GM12873 (cell line): ENCODE results near the gene NRP1.
A peak's percentile ranks its signal among the peaks of the same experiment; 100 is the strongest.

Experiments
- TF ChIP-seq, protein P1 (sequence below): IDR thresholded peaks from 2 replicates; pipeline ENCODE4 v1.5.1; 2012; ENCODE audit warnings: low read depth, mild to moderate bottlenecking, moderate library complexity, low read length, control low read depth; ENCODE audit not compliant: insufficient read depth; ENCODE audit errors: missing control alignments

Gene NRP1

DNA sequence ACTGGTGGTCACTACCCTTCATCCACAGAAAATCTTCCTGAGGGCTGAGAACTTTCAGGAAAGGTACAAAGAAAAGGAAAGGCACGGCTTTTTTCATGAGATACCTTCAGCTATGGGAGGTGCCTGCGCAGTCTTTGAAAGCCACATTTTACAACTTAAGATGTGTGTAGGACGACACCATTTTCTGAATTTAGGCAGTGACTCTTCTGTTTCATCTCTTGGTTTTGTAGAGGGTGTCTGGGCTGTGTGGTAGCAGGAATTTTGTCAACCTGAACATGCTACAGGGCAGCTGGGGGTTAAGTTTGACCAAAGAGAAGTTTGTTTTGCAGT is 138.1 kb downstream of the NRP1 start:
- TF ChIP-seq, protein P1, sequence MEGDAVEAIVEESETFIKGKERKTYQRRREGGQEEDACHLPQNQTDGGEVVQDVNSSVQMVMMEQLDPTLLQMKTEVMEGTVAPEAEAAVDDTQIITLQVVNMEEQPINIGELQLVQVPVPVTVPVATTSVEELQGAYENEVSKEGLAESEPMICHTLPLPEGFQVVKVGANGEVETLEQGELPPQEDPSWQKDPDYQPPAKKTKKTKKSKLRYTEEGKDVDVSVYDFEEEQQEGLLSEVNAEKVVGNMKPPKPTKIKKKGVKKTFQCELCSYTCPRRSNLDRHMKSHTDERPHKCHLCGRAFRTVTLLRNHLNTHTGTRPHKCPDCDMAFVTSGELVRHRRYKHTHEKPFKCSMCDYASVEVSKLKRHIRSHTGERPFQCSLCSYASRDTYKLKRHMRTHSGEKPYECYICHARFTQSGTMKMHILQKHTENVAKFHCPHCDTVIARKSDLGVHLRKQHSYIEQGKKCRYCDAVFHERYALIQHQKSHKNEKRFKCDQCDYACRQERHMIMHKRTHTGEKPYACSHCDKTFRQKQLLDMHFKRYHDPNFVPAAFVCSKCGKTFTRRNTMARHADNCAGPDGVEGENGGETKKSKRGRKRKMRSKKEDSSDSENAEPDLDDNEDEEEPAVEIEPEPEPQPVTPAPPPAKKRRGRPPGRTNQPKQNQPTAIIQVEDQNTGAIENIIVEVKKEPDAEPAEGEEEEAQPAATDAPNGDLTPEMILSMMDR, result no peak

DNA sequence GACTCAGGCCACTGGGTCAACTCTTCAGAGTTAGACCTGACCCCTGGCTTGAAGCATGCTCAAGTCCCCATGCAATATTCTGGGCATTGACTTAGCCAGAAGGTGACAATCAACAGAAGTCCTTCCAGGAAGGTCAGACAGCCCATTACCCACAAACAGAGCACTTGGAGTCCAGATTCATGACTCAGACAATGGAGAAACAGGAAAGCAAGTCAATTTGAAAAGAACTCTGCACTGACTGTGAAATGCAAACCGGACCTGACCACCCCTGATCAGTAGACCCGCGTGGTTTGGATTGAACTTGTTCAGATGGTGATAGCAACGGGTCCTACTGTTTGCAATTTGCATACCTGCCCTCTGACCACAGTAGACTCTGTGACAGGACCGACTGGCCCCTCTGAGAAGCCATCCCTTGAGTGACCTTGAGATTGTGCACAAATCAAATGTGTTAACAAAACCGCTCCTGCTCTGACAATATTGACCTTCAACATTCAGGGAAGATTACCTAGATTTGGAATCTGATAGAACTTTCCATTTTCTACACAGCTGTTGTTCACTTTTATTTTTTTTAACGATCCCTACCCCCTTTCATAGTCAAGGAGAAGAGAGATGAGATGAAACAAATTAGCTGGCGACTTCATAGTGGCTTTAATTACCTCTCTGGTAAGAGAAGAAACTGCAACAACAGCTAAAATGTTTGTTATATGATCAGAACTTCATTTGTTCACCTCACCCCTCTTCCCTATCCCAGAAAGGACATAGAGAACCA is 138.7 kb downstream of the NRP1 start:
- TF ChIP-seq, protein P1, result no peak

DNA sequence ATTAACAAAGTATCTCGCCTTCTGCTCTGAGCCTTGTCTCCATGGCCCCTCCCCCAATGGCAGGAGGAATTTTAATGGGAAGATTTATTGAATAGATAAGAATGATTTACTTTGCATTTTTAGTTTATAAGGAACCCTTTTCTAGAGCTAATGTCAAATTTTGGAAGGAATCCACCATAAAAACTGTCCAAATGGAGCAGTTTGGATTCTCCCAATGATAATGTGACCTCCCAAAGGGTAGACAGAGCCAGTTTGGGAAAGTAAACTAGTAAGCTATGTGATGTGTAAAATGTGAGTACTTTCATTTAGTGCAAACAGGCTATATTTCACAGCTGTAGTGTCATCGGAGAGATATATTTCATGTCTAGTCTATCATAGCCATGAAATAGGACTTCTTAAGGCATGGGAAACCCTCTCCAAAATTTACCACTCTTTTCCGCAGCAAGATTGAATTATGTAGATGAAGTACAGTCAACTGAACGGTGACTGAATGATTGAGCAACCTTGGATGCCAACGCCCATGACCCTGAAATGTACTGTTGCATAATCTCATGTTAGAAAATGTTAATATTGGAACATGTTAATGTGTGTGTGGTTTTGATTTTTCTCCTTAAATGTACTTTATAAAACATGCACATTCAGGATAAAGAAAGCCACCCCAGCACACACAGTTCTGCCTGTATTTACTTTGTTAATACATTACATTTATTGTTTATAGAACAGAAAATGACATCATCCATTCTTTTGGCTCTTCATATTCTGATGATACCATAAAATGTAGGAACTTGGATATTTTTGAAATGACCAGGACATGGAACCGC is 140.6 kb downstream of the NRP1 start:
- TF ChIP-seq, protein P1, result no peak

DNA sequence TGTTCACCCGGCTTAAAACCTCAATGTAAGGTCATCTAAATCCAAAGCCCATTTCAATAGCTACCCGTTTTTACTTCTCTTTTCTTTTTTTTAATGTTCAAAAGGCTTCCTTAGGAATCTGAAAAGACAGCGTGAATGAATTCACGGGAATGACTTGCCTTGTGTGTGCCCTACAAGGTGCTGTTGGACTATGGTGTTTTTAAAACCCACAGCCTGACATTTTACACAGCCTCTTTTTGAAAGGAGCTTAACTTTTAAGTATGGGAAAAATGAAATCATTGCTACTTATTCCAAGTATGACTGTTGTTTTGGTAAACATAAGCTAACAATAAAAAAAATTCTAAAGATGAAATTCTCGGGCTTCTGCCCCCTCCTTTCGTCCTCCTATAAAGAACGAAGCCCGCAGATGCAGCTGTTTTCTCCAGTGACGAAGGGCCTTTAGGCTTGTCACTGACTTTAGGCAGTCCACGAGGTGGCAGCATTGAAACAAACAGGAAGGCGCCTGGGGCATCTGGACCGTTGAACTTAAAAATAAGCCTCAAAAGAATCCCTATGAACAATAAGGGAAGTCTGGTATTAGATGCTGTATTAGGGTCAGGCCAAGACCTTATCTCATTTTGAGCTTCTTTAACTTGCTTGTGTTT is 141.3 kb downstream of the NRP1 start:
- TF ChIP-seq, protein P1, result peak; percentile 73

DNA sequence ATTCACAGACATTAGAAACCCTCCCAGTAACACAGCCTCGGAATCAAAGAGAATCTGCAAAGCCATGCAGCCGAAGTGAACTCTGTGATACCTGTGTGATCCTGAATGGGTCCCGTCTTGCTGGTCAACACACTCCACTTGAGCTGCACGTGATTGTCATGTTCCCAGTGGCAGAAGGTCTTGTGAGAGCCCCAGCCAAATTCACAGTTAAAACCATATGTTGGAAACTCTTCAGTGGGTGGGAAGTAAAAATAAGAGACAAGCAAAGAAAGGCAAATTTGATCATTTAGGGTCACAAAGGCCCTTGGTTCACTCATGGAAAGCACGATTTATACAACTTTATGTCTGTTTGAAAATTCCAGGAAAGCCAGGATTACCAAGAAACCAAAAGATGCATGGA is 142.3 kb downstream of the NRP1 start:
- TF ChIP-seq, protein P1, result no peak

DNA sequence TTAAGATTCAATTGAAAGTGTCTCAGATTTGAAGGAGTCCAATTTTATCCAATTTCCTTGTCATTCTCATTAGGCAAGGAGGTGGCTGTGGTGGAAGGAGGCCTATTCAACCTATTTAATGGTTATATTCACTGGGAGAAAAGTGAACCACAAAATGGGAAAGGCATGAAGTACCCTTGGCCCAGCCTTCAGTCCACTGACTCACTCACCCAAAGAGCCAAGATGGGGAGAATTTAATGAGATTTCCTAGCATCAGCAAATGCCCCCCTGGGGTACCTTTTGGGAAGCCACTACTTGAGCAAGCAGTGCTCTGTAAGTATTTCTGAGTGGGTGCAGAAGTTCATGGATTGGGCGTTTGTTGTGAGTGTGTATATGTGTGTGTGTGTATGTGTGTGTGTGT is 144.1 kb downstream of the NRP1 start:
- TF ChIP-seq, protein P1, result no peak

DNA sequence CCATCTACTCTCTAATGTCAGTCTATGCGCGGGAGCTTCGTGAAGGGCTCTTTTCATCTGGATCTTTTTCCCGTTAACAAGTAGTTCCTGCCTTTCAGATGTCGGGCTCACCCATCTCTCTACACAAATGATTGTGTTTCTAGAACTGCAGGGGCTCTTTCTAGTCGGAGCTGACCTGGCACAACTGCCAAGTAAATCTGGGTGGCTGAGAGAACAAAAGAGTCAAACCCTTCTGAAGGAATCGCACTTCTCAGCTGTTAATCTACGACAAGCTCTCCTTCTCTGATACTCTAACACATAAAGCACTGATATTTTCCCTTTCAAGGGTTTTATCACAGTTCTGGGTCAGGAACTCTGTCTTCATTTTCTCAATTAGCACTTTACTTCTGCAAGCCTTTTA is 144.7 kb downstream of the NRP1 start:
- TF ChIP-seq, protein P1, result no peak
